HUES48 (cell line): ENCODE results near the gene DUSP28.
A peak's percentile ranks its signal among the peaks of the same experiment; 100 is the strongest.

Experiments
- H3K27ac ChIP-seq: one replicate; pipeline ENCODE4 v1.7.0; 2013; ENCODE audit warnings: low read depth, low read length, inconsistent platforms
- H3K27me3 ChIP-seq: 2 replicates; pipeline ENCODE4 v1.6.1; 2013; ENCODE audit warnings: mild to moderate bottlenecking, low read length; ENCODE audit not compliant: control insufficient read depth, insufficient read depth
- H3K36me3 ChIP-seq: 2 replicates; pipeline ENCODE4 v1.6.1; 2013; ENCODE audit warnings: low read length; ENCODE audit not compliant: control insufficient read depth, insufficient read depth
- H3K4me1 ChIP-seq: 2 replicates; pipeline ENCODE4 v1.6.1; 2013; ENCODE audit warnings: mild to moderate bottlenecking, low read length; ENCODE audit not compliant: control insufficient read depth, insufficient read depth
- H3K4me3 ChIP-seq: 2 replicates; pipeline ENCODE4 v1.5.1; 2013; ENCODE audit warnings: mild to moderate bottlenecking, low read depth, low read length
- H3K9ac ChIP-seq: 2 replicates; pipeline ENCODE4 v1.6.1; 2013; ENCODE audit warnings: mild to moderate bottlenecking, low read depth, low read length, moderate library complexity
- H3K9me3 ChIP-seq: 2 replicates; pipeline ENCODE4 v1.6.1; 2013; ENCODE audit warnings: low read length; ENCODE audit not compliant: control insufficient read depth, insufficient read depth

The DUSP28 gene

DNA sequence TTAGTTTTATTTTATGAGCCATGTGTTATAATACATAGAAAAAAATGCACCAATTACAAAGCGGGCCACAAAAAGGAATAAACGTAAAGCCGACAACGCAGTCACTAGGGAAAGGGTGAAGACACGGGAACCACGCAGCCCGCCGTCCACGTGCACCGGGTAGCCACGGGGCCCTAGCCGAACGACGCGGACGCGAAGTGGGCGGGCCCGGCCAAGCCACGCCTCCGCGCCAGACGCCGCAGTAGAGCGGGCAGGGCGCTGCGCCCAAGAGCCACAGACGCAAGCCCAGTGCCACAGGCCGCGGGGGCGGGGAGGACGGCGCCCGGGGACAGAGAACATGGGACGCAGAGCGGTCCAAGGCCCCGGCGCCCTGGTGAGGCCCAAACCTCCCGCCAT lies at the start of gene DUSP28:
Gene DUSP28, plus strand, starts transcription at position 274 of the 396 bp plus-strand sequence. CDS start 328 bp downstream, outside the sequence.
- peak within 1 kb of the TSS; percentile 81 for H3K4me3 ChIP-seq
- no peaks in the 10 kb centered on the region for H3K36me3 ChIP-seq
- H3K27me3 ChIP-seq = peaks cover 26% of the 10 kb centered on the region
- H3K4me1 ChIP-seq = peaks cover 14% of the 10 kb centered on the region; the same call in 1 of the 2 replicates
- peak within 1 kb of the TSS; percentile 84 for H3K27ac ChIP-seq
- peak within 1 kb of the TSS; percentile 80 for H3K9ac ChIP-seq
- no peaks in the 10 kb centered on the region for H3K9me3 ChIP-seq

DNA sequence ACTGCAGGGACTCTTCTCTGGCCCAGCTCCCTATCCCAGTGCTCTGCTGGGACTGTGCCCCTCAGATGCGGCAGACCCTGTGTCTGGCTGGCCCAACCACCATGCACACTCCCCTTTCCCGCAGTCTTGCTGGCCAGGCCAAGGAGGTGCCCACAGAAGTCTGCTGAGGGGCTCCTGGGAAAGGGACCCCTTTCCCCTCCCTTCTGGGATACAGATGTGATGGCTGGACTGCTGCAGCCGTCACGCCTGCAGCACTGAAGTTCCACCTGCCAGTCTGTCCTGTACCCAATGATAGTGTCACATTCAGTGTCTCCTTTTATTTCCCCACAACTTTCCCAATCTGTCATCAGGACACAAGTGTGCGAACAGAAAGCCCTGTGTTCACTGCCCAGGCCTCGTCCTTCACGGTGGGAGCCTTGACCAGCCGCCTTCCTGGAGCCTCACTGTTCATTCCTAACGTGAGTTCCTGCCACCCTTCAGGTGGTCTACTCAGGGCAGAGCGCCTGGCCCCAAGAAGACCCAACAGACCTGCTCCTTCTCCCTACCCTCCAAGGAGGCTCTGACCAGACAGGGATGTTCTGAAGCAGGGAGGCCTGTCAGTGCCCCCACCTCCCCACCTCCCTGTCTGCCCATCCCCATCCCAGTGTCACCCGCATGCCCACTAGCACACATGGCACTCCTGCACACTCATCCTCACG lies 49.5 kb upstream of the DUSP28 start:
- H3K36me3 ChIP-seq = no peaks in the 10 kb centered on the region
- H3K9me3 ChIP-seq = no peaks in the 10 kb centered on the region
- H3K4me1 ChIP-seq = no peaks in the 10 kb centered on the region
- no peak overlapping the region for H3K4me3 ChIP-seq
- H3K9ac ChIP-seq = no peak overlapping the region
- H3K27ac ChIP-seq = no peak overlapping the region
- no peaks in the 10 kb centered on the region for H3K27me3 ChIP-seq

DNA sequence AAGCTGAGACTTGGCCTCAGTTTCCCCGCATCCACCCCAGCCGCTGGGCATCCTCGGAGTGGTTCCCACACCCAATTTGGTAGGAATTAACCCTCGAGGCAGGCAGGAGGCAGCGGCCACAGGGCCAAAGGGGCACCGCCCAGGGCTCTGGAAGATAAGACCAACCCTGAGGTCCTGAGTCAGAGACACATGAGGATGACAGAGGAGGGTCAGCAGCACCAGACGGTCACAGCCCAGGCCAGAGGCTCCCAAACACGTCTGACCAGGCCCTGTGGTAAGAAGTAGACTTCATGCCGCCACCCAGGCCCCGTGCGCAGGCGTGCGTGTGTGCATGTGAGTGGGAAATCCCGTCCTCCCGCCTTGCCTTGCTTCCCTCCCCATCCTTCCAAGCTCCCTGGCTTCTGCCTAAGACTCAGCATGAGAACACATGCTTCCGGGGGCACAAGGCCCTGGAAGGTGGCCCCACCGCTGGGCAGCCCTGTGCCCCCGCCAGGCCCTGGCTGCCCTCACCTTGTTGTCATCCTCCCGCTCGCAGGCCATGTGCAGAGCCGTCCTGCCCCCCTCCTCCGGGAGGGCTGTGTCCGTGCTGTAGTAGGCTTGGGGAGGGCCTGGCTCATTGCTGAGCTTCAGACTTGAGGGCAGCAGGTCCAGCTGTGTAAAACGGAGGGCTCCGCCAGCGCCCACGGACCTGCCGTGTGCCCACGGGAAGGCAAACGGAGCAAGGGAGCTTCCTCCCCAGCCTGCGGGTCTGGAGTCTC lies 48.6 kb upstream of the DUSP28 start:
- H3K27me3 ChIP-seq = no peaks in the 10 kb centered on the region
- no peaks in the 10 kb centered on the region for H3K4me1 ChIP-seq
- H3K9me3 ChIP-seq = no peaks in the 10 kb centered on the region
- H3K36me3 ChIP-seq = no peaks in the 10 kb centered on the region
- H3K4me3 ChIP-seq = no peak overlapping the region
- H3K27ac ChIP-seq = no peak overlapping the region
- no peak overlapping the region for H3K9ac ChIP-seq

GRCh38 chr2:240512109-240512485 lies 48.1 kb upstream of the DUSP28 start:
- no peaks in the 10 kb centered on the region for H3K9me3 ChIP-seq
- H3K9ac ChIP-seq = no peak overlapping the region
- H3K27me3 ChIP-seq = no peaks in the 10 kb centered on the region
- H3K4me3 ChIP-seq = no peak overlapping the region
- no peaks in the 10 kb centered on the region for H3K36me3 ChIP-seq
- no peaks in the 10 kb centered on the region for H3K4me1 ChIP-seq
- no peak overlapping the region for H3K27ac ChIP-seq

DNA sequence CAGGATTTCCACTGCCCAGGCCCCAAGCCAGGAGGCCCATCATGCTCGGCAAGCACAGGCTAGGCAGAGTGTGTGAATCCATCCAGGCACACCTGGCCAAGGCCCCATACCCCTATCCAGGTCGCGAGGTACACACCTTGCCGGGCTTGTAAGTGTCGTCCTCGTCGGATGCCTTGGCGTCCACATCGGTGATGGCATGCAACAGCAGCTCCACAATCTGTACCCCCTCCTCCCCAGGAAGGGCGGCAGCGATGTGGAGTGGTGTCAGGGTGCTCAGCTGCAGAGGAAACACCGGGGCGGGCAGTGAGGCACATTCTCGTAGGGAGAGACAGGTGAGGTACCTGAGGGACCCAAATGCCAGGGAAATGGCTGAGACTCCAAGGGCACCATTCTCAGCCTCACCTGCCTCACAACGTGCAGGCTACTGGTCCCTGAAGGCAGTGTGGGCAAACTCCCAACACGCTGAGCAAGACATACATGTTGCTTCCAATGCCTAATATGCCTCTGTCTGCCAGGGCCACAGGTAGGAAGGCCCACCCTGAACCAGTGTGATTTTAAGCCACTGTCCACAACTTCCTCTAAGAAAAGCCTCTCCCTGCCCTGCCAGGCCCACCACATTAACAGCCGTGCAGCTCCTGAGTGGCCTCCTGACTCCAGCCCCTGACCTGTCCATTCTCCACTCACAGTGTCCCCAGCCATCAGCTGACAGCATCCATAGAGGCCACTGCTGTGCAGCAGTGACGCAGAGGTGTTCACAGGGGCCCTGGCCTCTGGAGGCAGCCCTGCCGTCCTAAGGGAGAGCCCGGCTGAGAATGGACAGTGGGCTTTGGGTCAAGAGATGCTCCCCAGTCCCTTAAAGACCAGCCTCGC lies 47.3 kb upstream of the DUSP28 start:
- Histone ChIP-seq H3K9me3 (no peaks in the 10 kb centered on the region), H3K4me3 (no peak overlapping the region), H3K27me3 (no peaks in the 10 kb centered on the region), H3K9ac (no peak overlapping the region), H3K27ac (no peak overlapping the region), H3K36me3 (no peaks in the 10 kb centered on the region), H3K4me1 (no peaks in the 10 kb centered on the region)

- H3K9me3 ChIP-seq = no peaks in the 10 kb centered on the region
- no peaks in the 10 kb centered on the region for H3K4me1 ChIP-seq
- no peaks in the 10 kb centered on the region for H3K36me3 ChIP-seq
- no peak overlapping the region for H3K9ac ChIP-seq
- no peak overlapping the region for H3K27ac ChIP-seq
- no peak overlapping the region for H3K4me3 ChIP-seq
- peaks cover 6% of the 10 kb centered on the region for H3K27me3 ChIP-seq
Observed at GRCh38 chr2:240513549-240514287, 46.4 kb upstream of the DUSP28 start.

GRCh38 chr2:240514631-240515030 lies 45.5 kb upstream of the DUSP28 start:
- no peaks in the 10 kb centered on the region for H3K9me3 ChIP-seq
- H3K4me1 ChIP-seq = 0 out of 2 replicates have a peak, but pooled peaks cover 3% of the 10 kb centered on the region
- H3K9ac ChIP-seq = no peak overlapping the region
- no peak overlapping the region for H3K4me3 ChIP-seq
- H3K27me3 ChIP-seq = peaks cover 15% of the 10 kb centered on the region
- no peak overlapping the region for H3K27ac ChIP-seq
- no peaks in the 10 kb centered on the region for H3K36me3 ChIP-seq

GRCh38 chr2:240517342-240517741 lies 42.8 kb upstream of the DUSP28 start:
- H3K36me3 ChIP-seq = no peaks in the 10 kb centered on the region
- H3K4me1 ChIP-seq = peaks cover 6% of the 10 kb centered on the region; the same call in 1 of the 2 replicates
- 0 out of 2 replicates have a peak, but pooled peaks cover 1% of the 10 kb centered on the region for H3K9me3 ChIP-seq
- no peak overlapping the region for H3K27ac ChIP-seq
- peaks cover 28% of the 10 kb centered on the region for H3K27me3 ChIP-seq
- H3K9ac ChIP-seq = no peak overlapping the region
- no peak overlapping the region for H3K4me3 ChIP-seq

GRCh38 chr2:240518981-240519380 lies 41.2 kb upstream of the DUSP28 start:
- H3K36me3 ChIP-seq = no peaks in the 10 kb centered on the region
- H3K4me1 ChIP-seq = peaks cover 6% of the 10 kb centered on the region; the same call in 1 of the 2 replicates
- peaks cover 28% of the 10 kb centered on the region for H3K27me3 ChIP-seq
- no peak overlapping the region for H3K27ac ChIP-seq
- H3K9ac ChIP-seq = no peak overlapping the region
- no peak overlapping the region for H3K4me3 ChIP-seq
- peaks cover 14% of the 10 kb centered on the region for H3K9me3 ChIP-seq

GRCh38 chr2:240519396-240520129 lies 40.6 kb upstream of the DUSP28 start:
- Histone ChIP-seq H3K27ac (no peak overlapping the region), H3K27me3 (peaks cover 28% of the 10 kb centered on the region), H3K4me3 (peak overlapping the region; percentile 47)

More at GRCh38 chr2:240519396-240520129, 40.6 kb upstream of the DUSP28 start:
- Histone ChIP-seq H3K9ac (no peak overlapping the region), H3K4me1 (peaks cover 6% of the 10 kb centered on the region; the same call in 1 of the 2 replicates), H3K36me3 (no peaks in the 10 kb centered on the region), H3K9me3 (peaks cover 15% of the 10 kb centered on the region)
